HG03175 (cell line): ENCODE results near the gene PLIN4.

Experiments used
- ATAC-seq: cut with Tn5 transposase; IDR thresholded peaks from one replicate; pipeline ENCODE4 v1.9.1; 2021; ENCODE audit warnings: mild to moderate bottlenecking, moderate library complexity; ENCODE audit not compliant: unreplicated experiment

The PLIN4 gene

DNA sequence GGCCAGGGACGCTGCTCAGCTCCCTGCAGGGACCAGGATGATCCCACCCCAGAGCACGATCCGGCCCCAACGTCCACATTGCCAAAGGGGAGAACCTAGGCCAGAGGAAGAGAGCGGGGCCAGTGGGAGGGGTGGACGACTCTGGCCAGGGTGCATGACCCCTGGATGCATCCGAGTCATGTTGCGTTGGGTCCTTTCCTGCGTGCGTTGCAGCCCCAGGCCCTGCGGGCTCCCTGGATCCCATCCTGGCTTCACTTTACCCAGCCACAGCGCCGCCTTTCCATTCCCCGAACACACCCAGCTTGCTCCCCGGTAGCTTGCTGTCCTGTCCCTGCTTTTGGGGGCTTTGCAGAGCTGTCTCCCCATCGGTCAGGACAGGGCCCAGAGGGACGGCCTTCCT is 10.5 kb downstream of the PLIN4 start:
- ATAC-seq: no peak

DNA sequence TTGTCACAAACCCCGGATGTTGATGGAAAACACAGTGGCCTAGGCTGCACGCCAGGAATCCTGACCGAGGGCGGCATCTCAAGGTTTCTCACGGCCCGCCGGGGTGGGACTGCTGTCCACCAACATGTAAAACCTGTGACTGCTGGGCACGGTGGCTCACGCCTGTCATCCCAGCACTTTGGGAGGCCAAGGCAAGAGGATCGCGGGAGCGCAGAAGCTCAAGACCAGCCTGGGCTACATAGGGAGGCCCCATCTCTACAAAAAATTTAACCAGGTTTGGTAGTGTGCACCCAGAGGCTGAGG is 11.2 kb downstream of the PLIN4 start:
- ATAC-seq: no peak

DNA sequence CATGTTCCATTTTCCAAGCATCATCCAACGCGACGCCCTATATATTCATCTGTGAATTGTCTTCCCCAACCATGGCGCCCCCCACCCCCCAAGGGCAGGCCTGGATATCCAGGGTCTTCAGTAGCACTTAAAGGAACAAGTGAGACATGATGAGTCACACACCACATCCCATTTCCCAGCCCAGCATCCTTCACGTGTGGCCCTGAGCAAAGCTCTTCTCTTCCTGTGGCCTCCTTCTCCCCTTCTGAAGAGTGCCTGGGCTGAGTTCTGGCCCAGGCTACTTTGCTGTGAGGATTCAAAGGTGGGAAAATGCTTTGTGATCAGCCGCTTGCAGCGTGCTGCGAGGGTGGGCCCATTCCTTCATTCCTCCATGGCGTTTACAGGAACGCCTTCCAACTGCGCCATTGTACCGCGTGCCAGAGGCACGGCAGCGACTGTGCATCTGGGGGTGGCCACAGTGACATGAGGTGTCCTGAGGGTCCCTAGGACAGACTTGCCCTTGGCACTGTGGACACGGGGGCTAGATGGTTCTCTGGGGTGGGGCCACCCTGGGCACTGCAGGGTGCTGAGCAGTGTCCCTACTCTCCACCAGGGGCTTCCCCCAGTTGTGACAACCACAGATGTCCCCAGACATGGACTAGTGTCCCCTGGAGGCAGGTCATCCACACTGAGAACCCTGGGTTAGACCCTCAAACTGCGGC is 11.7 kb downstream of the PLIN4 start:
- no peak for ATAC-seq

- no peak for ATAC-seq
These were observed 12.5 kb downstream of the PLIN4 start for GRCh38 chr19:4505570-4506448.

GRCh38 chr19:4504891-4505569 is 13.3 kb downstream of the PLIN4 start:
- no peak for ATAC-seq

GRCh38 chr19:4504297-4504701 is 14.0 kb downstream of the PLIN4 start:
- ATAC-seq: no peak

GRCh38 chr19:4503825-4504170 is 14.5 kb downstream of the PLIN4 start:
- no peak for ATAC-seq

DNA sequence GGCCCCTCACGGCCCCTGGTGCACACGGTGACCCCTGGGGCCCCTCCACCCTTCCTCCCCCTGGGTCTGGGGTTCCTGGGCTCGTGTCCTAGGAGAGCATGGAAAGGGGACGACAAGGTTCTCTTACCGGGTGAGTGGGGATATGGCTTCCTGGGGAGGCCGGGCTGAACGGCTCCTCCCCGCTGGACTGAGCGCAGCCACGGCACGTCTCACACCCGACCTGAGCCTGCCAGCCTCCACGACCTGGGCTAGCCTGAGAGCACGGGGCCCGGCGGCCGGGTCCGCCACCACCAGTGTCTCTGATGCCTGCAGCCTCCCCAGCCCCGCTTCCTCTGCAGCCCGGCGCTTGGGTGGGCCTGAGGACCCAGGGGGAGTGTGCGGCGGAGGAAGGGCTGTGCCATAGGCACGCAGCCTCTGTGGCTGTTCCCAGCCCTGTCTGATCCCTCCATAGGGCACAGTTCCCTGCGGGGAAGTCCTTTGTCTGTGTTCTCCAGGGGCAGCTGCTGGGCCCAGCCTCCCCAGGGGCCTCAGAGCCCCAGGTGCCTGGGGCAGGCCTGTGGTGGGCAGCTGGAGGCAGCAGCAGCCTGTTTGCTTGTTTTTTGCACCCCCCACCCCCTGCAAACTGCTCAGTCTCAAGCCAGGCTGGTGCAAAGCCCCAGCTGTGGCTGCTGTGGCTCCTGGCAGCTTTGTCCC is 15.0 kb downstream of the PLIN4 start:
- ATAC-seq: no peak

DNA sequence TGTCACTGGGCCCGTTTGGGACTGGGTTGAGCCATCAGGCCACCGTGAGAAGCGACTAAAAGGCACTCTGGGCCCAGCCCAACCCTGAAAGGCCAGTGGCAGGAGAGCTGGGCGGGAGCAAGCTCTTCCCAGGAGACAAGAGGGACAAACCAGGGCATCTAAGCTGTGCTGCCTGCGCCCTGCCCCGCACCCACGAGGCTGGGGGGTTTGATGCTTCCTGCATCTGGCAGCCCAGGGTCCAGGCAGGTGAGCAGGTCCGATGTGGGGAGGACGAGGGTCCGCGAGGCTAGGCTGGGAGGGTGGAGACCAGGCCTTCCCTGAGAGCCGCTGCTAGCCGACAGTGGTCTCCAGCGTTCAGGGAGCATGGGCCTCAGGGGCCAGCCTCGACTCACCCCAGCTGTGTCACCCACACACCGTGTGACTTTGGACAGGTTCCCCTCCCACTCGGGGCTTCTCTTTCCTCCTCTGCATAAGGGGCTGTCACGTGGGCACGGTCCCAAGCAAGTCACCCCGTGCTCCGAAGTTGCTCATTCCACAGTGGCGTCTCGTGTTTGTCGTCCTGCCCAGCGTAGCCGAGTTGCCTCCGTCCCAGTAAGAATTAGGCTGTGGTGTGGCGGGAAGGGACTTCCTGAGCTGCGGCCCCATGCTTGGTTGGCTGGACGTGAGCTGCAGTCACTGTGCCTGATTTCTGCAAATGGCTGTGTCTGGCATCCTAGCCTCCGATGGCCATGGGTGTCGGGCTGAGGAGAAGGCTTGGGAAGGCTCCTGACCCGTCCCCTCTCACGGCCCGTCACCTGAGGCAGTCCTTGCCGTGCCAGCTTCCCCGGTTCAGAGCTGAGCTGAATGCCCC is 15.8 kb downstream of the PLIN4 start:
- no peak for ATAC-seq

DNA sequence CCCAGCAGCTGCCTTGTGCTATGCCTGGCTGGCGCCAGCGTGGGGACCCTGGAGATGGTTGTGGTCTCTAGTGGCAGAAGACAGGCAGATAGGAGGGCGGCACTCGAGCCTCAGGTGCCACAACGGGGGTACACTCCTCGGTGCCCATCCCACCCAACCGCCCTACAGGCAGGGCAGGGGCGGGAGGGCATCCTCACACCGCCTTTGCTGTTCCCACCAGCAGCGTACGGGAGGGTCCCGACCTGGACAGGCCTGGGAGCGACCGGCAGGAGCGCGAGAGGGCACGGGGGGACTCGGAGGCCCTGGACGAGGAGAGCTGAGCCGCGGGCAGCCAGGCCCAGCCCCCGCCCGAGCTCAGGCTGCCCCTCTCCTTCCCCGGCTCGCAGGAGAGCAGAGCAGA is 16.6 kb downstream of the PLIN4 start:
- ATAC-seq: no peak

GRCh38 chr19:4500841-4501591 is 17.3 kb downstream of the PLIN4 start:
- ATAC-seq: no peak

DNA sequence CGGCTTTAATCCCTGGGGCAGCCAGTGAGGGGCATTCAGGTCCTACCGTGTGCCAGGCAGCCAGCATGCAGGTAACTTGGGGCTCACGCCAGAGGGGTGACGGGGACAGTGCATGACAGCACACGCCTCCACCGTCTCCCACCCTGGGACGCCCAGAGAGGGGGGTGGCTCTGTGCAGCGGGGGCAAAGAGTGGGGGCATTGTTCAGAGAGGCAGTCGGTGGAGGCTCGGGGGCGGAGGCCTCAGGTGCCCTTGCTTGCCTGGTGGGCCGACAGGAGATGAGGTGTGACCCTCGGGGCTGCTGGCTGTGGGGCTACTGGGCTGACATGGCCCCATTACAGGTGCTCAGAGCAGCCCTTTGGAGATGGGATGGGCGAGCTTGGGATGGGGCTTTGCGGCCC is 18.4 kb downstream of the PLIN4 start:
- ATAC-seq: no peak

- no peak for ATAC-seq
These were observed 19.0 kb downstream of the PLIN4 start for GRCh38 chr19:4499318-4499717.

DNA sequence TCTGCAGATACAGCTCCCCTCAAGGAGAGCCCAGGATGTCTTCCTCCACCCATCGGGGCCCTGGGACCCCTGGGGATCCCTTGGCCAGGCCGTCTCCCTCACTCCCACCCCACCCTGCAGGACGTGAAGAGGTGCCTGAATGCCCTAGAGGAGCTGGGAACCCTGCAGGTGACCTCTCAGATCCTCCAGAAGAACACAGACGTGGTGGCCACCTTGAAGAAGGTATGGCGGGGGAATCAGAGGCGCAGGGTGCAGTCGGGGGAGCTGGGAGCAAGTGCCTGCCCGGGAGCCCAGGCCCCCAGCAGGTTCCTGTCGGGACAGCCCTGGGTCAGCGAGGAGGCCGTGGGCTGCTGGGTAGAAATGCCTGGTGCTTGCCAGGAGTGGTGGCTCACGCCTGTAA is 19.6 kb downstream of the PLIN4 start:
- no peak for ATAC-seq

DNA sequence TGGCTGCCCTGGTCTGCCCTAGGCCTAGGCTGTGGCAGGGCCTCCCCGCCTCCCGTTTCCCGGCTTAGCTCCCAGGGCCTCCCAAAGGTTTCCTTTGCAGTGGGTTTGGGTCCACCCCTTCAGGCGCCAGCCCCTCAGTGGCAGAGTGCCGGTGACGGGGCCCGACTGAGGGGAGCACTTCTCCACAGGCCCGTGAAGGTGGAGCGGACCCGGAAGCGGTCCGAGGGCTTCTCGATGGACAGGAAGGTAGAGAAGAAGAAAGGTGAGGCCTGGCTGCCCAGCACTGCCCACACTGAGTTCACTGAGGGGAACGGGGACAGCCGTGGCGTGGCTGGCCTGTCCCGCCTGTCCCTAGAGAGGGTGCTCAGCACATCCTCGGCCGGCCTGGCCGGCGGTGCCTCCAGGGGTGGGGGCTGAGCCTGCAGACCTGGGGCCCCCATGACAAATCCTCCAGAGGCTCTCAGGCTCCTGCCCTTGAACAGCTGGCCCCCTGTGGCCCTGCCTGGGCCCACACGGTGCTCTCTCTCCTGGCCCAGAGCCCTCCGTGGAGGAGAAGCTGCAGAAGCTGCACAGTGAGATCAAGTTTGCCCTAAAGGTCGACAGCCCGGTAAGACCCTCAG is 20.4 kb downstream of the PLIN4 start:
- ATAC-seq: no peak

DNA sequence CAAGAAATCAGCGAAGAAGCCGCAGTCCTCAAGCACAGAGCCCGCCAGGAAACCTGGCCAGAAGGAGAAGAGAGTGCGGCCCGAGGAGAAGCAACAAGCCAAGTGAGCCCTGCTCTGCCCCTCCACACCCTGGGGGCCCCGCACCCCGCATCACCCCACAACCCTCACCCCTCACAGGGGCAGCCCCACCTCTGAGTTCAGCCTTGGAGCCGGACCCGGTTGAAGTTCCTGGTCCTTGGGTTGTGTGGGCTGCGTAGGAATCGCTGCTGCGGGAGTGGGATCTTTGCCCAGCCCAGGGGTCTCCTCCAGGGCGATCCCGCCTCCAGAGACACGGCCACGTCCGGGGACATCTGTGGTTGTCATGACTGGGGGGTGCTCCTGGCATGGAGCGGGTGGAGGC is 22.0 kb downstream of the PLIN4 start:
- no peak for ATAC-seq

DNA sequence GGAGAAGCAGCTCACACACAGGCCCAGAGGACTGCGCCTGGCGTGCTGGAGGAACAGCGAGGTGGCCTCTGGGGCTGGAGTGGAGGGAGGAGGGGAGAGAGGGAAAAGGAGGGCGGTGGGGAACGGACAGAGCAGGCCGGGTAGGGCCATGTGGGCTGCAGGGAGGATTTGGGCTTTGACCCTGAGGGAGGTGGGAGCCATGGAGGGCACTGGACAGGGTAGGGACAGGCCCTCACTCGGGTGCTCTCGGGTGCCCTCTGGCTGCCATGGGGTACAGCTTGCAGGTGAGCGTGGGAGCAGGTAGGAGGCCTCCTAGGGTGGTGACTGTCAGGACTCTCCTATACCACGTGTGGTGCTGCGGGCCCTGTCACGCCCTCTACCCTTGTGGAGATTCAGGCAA is 22.8 kb downstream of the PLIN4 start:
- no peak for ATAC-seq

DNA sequence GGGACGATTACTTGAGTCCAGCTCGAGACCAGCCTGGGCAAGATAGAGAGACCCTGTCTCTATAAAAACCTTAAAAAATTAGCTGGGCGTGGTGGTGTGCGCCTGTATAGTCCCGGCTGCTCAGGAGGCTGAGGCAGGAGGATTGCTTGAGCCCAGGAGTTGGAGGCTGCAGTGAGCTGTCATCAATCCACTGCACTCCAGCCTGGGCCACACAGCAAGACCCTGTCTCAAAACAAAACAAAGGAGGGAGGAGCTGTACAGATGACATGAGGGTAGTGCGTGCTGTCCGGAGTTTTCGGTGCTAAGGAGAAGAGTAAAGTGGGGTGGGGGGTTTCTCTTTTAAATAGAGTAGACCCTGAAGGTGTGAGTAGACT is 23.6 kb downstream of the PLIN4 start:
- no peak for ATAC-seq

GRCh38 chr19:4493929-4494690 is 24.2 kb downstream of the PLIN4 start:
- no peak for ATAC-seq
